Fibroblast of the aortic adventitia (primary cell): ENCODE data around the gene MATN1. TPM values are rescaled to one million over a fixed set of nuclear protein-coding genes. Genes with fewer than 3 reads are reported as not detected.

ENCODE experiments used
- DNase-seq: peaks from one replicate; pipeline ENCODE4 v3.0.0-alpha.2; 2010; ENCODE audit warnings: low read depth
- H3K4me3 ChIP-seq: 2 replicates; pipeline ENCODE4 v1.5.1; 2011; ENCODE audit warnings: low read depth, mild to moderate bottlenecking, control low read depth, low read length, moderate library complexity
- total RNA-seq: library from RNA; depleted of rRNA; stranded (reverse); fragments of >200 nt; gene quantifications from 2 replicates; pipeline ENCODE4 v1.2.3, GENCODE V29; 2012; ENCODE audit warnings: low replicate concordance
- TF ChIP-seq, protein P1 (sequence below): IDR thresholded peaks from 2 replicates; pipeline ENCODE4 v1.5.1; 2011; ENCODE audit warnings: mild to moderate bottlenecking, low read length, control low read depth, inconsistent platforms; ENCODE audit not compliant: insufficient read depth

The MATN1 gene
- total RNA-seq, 1 donor, result 0.18 TPM

DNA sequence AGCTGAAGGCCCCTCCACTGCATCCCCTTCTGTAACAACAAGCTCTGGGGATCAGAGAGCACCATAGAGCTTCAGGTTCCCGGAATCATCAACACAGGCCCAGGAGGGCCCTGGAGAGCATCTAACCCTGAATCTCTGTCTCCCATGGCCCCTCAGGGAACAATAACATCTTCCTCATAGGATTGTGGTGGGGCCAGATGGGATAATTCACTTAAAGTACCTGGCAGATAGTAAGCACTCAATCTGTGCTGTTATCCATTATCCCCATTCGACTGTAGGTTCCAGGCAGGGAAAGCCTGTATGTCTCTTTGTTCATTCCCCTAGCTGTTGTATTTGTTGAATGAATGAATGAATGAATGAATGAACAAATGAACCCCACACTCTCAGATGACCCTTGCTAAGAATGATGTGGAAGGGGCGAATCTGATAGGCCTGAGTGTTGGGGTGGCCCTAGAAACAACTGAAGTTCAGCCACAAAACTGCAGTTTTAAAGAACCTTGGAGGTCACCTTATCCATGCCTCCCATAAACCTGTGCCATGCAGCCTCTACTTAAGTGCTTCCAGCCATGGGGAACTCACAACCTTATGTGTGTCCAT lies 19.7 kb upstream of the MATN1 start:
- DNase-seq, result no peak
- TF ChIP-seq, protein P1, sequence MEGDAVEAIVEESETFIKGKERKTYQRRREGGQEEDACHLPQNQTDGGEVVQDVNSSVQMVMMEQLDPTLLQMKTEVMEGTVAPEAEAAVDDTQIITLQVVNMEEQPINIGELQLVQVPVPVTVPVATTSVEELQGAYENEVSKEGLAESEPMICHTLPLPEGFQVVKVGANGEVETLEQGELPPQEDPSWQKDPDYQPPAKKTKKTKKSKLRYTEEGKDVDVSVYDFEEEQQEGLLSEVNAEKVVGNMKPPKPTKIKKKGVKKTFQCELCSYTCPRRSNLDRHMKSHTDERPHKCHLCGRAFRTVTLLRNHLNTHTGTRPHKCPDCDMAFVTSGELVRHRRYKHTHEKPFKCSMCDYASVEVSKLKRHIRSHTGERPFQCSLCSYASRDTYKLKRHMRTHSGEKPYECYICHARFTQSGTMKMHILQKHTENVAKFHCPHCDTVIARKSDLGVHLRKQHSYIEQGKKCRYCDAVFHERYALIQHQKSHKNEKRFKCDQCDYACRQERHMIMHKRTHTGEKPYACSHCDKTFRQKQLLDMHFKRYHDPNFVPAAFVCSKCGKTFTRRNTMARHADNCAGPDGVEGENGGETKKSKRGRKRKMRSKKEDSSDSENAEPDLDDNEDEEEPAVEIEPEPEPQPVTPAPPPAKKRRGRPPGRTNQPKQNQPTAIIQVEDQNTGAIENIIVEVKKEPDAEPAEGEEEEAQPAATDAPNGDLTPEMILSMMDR, result no peak
- no peak overlapping the region for H3K4me3 ChIP-seq

DNA sequence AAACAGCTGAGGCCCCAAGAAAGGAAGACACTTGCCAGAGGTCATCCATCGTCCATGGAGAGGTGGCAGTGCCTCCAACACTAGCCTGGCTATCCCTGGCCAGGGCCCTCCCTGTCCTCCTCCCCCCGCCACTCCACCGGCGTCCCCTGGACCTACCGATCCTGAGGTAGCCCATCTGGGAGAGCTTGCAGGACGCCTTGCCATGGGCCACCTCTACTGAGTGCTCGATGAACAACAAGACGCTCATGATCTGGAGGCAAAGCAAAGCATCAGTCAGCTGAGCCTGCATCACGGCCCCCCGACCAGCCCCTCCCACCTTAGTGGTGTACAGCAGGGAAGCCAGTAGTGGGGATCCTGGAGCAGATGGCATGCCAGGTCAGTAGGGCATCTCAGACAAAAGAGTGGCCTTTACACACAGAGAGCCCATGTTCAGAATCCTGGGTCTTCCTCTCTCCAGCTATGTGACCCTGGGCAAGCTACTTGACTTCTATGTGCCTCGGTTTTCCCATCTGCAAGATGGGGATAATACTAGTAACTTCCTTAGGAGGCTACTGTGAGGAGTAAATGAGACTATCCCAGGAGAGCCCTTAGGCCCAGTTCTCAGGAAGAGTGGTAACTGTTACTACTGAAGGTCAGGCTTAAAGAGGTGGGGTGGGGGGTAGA lies 19.0 kb upstream of the MATN1 start:
- TF ChIP-seq, protein P1, result no peak
- no peak for DNase-seq
- no peak overlapping the region for H3K4me3 ChIP-seq

DNA sequence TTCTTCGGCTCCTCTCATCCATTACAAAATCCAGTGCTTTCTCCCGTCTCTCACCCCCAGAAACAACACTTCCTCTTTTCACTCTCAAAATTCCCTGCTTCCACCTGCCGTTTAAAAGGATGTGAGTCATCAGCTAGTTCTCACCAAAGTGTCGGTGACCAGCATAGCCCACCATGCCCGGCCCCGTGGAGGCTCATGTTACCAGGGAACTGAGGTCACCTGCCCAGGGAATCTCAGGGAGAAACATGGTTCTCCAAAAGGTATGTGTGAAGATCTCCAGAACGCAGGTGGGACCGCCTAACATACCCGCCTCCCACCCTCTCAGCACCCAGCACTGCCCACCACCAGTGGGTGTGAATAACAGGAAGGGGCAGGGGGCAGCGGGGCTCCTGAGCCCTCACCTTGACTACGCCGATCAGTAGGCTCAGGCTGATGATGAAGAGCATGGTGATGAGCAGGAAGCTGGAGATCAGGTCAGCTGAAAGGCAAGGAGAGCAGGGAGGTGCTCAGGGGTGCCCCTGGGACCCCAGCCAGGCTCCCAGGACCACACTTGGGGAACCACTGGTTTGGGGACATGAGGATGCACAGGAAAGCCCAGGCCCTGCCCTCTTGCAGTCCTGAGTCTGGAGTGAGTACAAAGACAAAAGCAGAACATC lies 18.0 kb upstream of the MATN1 start:
- TF ChIP-seq, protein P1, result no peak
- no peak overlapping the region for H3K4me3 ChIP-seq
- DNase-seq, result no peak

DNA sequence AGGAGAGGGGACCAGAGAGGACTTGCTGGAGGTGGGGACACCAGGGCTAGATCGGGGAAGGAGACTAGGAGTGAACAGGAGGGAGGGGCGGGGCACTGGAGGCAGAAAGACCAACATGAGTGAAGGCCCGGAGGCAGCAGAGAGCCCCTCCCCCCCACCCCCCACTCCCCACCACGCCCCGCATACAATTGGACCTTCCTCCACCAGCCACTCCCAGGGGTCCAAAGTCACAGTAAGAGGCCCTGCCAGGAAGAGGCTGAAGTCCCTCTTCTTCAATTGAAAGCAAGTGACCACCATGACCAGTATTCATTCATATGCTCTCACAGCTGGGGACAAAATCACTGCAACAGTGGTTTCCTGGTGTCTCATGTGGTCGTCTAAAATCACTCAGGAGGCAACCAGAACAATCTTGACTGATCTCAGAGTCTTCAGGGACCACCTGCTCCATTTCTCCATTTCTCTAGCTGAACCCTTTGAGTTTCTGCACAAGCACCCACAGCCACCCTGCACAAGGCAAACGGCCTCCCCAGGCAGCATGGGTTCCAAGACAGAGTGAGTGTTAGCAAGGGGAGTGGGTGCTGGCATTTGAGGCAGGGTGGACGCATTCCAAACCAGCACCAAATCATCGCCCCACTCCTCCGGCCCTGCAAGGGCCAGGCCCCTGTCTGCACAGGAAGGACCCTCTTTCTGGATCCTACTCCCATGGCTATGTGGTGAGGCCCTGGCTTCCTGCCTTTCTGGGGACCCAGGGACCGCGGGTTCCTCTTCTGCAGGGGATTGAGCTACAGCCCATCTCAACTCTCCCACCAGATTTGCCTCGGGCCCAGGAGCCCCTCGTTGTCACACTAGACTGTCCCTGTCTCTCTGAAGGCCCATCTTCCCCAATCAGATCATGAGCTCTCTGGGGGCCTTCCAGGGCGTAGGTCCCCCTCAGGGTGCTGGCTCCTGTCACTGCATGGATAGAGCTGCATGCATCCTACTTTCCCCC lies 17.2 kb upstream of the MATN1 start:
- TF ChIP-seq, protein P1, result no peak
- no peak overlapping the region for H3K4me3 ChIP-seq
- DNase-seq, result no peak

DNA sequence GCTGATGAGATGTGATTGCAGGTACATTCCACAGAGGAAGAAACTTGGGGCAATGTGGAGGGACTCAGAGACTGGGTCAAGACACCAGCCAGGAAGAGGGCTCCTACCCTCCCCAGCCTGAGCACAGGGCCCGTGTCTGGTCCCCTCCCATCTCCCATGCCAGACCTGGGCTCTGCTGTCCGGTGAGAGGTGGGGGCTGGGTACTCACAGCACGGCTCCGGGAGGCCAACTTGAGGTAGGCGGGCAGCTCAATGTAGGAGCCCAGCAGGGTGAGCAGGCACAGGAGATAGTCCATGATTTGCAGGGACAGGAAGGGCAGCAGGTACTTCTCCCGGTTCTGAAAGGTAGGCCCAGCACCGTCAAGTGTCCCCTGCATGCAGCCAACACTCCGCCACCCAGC lies 16.2 kb upstream of the MATN1 start:
- no peak overlapping the region for H3K4me3 ChIP-seq
- TF ChIP-seq, protein P1, result no peak
- no peak for DNase-seq

DNA sequence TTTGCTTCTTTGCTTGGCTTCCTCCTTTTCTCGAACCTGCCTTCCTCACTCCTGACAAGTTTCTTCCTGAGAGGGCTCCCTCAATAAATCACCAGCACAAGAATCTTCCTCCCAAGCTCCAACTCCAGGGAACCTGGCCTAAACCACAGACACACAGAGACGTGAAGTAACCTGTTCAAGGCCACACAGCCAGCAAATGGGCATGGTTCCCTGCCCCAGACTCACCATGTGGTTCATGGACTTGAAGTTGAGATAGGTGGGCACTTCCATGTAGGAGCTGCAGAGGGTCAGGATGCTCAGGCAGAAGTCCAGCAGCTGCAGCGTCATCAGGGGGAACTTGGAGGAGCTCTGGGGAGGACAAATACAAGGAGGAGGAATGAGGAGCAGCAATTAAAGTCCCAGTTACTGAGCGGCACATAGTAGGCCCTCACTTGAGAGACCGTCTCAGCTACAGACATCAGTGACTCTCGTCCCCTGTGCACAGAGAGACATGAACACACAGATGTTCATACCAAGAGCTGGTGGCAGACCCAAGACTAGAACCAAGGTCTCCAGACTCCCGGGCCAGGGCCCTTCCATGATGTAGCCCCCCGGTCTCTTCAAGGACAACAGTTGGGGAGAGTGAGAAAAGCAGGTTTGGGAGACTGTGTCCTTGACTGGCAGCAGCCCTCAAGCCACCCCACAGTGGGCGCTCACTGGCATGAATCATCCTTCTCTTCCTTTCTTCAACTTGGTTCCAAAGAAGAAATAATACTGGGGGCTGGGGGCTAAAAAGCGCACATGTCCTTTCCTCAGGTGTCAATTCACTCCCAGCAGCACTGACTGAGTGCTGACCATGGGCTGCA lies 15.6 kb upstream of the MATN1 start:
- H3K4me3 ChIP-seq, result no peak overlapping the region
- TF ChIP-seq, protein P1, result no peak
- no peak for DNase-seq
